Measurements from ENCODE around the gene PCSK6. TPM values are rescaled to one million over a fixed set of nuclear protein-coding genes. Genes with fewer than 3 reads are reported as not detected.
"Not testable (repeated sequence)": the region's sequence is repeated elsewhere in the genome, so short reads cannot be mapped to it uniquely, and the experiment has no call there.

PCSK6 gene
- total RNA-seq, 4 donors from 2014 or later, result 10.6 to 98.2 (median 12.8) TPM

DNA sequence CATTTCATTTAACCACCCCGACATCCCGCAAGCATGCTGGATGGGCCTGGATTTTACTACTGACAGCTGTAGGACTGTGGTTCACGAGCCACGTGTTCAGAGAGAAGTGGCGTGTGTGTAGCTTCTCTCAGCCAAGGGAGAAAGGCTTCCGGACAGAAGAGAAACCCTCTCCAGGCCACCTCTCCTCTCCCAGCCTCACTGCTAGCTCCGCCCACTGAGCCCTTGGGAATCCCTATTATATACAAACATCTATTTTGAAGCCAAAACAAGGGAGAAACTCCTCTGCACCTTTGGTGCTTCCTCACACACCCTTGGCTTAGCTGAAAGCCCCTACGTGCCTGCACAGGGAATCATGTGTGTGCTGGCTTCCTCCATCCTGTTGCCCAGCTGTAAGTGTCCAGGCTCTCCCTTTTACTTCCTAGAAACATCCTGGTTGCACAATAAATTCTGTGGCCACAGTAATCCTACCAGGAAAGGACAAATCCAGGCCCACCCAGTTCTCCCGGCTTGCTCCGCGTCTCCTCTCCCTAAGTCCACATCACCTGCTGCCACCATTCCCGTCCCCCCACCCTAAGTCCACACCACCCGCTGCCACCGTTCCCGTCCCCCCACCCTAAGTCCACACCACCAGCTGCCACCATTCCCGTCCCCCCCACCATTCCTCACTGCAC lies 30.5 kb downstream of the PCSK6 start:
- Histone ChIP-seq H3K27ac (peak overlapping the region in 2 of 4 donors; percentile 25 to 53), H3K4me3 (no peak overlapping the region), H3K36me3 (no peaks in the 10 kb centered on the region), H3K27me3 (no peaks in the 10 kb centered on the region), H3K9me3 (no peaks in the 10 kb centered on the region), H3K4me1 (no peaks in the 10 kb centered on the region)
- DNase-seq, result no peak
- TF ChIP-seq POLR2A (IDR thresholded peaks at IDR 0.05), result no peak
- TF ChIP-seq, protein P1, sequence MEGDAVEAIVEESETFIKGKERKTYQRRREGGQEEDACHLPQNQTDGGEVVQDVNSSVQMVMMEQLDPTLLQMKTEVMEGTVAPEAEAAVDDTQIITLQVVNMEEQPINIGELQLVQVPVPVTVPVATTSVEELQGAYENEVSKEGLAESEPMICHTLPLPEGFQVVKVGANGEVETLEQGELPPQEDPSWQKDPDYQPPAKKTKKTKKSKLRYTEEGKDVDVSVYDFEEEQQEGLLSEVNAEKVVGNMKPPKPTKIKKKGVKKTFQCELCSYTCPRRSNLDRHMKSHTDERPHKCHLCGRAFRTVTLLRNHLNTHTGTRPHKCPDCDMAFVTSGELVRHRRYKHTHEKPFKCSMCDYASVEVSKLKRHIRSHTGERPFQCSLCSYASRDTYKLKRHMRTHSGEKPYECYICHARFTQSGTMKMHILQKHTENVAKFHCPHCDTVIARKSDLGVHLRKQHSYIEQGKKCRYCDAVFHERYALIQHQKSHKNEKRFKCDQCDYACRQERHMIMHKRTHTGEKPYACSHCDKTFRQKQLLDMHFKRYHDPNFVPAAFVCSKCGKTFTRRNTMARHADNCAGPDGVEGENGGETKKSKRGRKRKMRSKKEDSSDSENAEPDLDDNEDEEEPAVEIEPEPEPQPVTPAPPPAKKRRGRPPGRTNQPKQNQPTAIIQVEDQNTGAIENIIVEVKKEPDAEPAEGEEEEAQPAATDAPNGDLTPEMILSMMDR (IDR thresholded peaks at IDR 0.05), result no peak

DNA sequence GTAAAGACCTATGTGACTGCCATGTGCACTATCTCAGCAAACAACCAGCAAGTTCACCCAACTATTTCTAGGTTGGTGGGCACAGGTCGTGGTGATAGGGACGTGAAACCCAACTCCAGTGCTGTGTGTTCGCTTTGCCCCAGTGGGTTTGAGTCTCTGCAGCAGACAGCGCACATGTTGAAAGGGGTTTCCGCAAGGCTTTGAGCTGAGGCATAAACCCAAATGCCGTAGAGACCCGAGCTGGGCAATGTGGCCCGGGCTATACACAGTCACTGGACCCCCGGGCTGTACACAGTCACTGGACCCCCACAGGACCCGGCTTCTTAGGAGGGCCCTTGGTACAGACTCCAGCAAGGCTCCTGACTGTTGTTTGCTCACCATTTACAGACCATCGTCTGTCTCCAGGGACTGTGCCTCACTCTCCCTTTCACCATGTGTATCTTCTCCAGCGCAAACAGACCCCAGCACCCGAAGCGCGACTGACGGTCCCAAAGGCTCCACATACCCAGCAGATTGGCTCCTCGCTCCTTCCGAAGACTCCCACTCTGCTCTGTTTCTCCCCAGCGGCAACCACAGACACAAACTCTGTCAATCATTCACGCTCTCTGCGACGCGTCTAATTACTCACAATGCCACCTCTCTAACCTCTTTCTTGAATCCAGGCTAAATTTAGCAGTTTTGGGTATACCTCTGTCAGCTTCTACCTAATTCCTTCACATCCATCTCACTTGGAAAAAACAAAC lies 31.2 kb downstream of the PCSK6 start:
- no peaks in the 10 kb centered on the region for H3K9me3 ChIP-seq
- peak overlapping the region in 2 of 4 donors; percentile 25 to 53 for H3K27ac ChIP-seq
- H3K4me3 ChIP-seq, result no peak overlapping the region
- H3K36me3 ChIP-seq, result no peaks in the 10 kb centered on the region
- TF ChIP-seq, protein P1 (IDR thresholded peaks at IDR 0.05), result no peak
- no peak for TF ChIP-seq POLR2A (IDR thresholded peaks at IDR 0.05)
- H3K4me1 ChIP-seq, result no peaks in the 10 kb centered on the region
- no peak for DNase-seq
- no peaks in the 10 kb centered on the region for H3K27me3 ChIP-seq

- Histone ChIP-seq H3K27ac (peak overlapping the region in 1 of 4 donors; percentile 53), H3K9me3 (no peaks in the 10 kb centered on the region), H3K27me3 (no peaks in the 10 kb centered on the region), H3K4me1 (no peaks in the 10 kb centered on the region), H3K4me3 (no peak overlapping the region), H3K36me3 (no peaks in the 10 kb centered on the region)
- TF ChIP-seq, protein P1 (IDR thresholded peaks at IDR 0.05), result no peak
- TF ChIP-seq POLR2A (IDR thresholded peaks at IDR 0.05), result no peak
- DNase-seq, result no peak
These were observed 31.8 kb downstream of the PCSK6 start for GRCh38 chr15:101457696-101458095.

DNA sequence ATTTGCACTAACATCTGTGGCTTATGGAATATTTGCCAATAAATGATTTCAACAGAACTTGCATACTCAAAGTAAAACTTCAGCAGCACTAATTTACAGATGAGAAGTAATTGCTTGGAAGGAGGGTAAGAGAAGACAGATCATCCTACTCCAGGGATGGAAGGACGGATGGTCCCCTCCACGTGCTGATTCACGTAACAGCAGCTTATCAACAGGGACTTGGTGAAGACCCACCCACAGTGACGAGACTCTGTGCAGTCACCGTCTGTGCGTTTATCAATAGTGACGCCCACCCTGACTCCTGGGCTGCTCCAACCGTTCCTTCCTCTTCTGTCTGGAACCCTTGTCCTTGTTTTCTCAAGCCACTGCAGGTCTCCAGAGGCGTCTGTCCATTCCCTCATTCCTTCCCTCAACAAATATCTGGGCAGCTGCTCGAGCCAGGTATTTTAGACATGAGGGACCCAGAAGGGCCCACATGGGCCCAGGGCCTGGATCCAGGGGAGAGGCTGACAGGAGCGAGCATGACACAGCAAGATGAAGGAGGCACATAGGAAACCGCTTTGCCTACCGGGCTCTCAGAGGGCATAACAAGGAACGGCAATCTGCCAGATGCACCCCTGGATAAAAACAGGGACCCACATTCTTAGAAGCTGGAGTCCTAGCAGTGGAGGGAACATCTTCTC lies 33.3 kb downstream of the PCSK6 start:
- no peaks in the 10 kb centered on the region for H3K9me3 ChIP-seq
- no peak for TF ChIP-seq POLR2A (IDR thresholded peaks at IDR 0.05)
- TF ChIP-seq, protein P1 (IDR thresholded peaks at IDR 0.05), result no peak
- no peak overlapping the region for H3K4me3 ChIP-seq
- no peaks in the 10 kb centered on the region for H3K27me3 ChIP-seq
- no peaks in the 10 kb centered on the region for H3K36me3 ChIP-seq
- DNase-seq, result no peak
- peak overlapping the region in 1 of 4 donors; percentile 2 for H3K27ac ChIP-seq
- no peaks in the 10 kb centered on the region for H3K4me1 ChIP-seq

- Histone ChIP-seq H3K9me3 (no peaks in the 10 kb centered on the region), H3K4me1 (no peaks in the 10 kb centered on the region), H3K4me3 (no peak overlapping the region), H3K27me3 (no peaks in the 10 kb centered on the region), H3K27ac (no peak overlapping the region), H3K36me3 (no peaks in the 10 kb centered on the region)
- TF ChIP-seq, protein P1 (IDR thresholded peaks at IDR 0.05), result no peak
- no peak for TF ChIP-seq POLR2A (IDR thresholded peaks at IDR 0.05)
- DNase-seq, result no peak
These were observed 34.0 kb downstream of the PCSK6 start for GRCh38 chr15:101455291-101456025.

DNA sequence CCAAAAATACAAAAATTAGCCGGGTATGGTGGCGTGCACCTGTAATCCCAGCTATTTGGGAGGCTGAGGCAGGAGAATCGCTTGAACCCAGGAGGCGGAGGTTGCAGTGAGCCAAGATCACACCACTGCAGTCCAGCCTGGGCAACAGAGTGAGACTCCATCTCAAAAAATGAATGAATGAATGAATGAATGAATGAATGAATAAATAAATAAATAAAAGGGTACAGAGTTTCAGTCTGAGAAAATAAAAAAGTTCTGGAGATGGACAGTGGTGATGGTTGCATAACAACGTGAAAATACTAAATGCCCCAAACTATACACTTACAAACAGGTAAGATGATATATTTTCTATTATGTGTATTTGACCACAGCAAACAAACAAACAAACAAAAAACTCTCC lies 34.7 kb downstream of the PCSK6 start:
- not testable (repeated sequence) for H3K27ac ChIP-seq, H3K4me3 ChIP-seq, H3K36me3 ChIP-seq, DNase-seq, H3K4me1 ChIP-seq, H3K9me3 ChIP-seq, H3K27me3 ChIP-seq

Data from Peyer's patch (tissue), 4 donors.